GM19043 (cell line): Measurements from ENCODE around the gene SERINC3.

Experiments used
- ATAC-seq: cut with Tn5 transposase; IDR thresholded peaks from one replicate; pipeline ENCODE4 v1.9.1; 2021; ENCODE audit warnings: low read depth; ENCODE audit not compliant: unreplicated experiment

Gene SERINC3

DNA sequence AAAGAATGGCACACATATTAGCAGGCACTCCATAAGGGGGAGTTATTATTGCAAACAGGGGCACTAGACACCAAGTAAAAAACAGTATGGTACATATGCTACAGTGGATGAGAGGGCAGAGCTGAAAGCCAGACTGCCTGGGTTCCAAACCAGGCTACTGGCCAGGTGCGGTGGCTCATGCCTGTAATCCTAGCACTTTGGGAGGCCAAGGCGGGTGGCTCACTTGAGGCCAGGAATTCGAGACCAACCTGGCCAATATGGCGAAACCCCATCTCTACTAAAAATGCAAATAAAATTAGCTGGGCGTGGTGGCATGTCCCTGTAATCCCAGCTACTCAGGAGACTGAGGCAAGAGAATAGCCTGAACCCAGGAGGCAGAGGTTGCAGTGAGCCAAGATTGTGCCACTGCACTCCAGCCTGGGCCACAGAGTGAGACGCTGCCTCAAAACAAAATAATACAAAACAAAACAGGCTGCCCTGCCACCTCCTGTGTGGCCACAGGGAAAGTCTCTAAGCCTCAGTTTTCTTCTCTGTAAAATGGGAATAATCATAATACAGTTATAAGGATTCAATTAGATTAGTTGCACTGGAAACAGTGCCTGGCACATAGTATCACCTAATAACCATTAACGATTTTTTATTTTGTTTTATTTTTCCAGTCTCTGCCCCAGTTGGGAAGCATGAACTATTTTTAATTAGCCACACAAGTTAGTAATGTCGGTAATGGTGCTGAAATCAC lies 53.7 kb downstream of the SERINC3 start:
- ATAC-seq = no peak

DNA sequence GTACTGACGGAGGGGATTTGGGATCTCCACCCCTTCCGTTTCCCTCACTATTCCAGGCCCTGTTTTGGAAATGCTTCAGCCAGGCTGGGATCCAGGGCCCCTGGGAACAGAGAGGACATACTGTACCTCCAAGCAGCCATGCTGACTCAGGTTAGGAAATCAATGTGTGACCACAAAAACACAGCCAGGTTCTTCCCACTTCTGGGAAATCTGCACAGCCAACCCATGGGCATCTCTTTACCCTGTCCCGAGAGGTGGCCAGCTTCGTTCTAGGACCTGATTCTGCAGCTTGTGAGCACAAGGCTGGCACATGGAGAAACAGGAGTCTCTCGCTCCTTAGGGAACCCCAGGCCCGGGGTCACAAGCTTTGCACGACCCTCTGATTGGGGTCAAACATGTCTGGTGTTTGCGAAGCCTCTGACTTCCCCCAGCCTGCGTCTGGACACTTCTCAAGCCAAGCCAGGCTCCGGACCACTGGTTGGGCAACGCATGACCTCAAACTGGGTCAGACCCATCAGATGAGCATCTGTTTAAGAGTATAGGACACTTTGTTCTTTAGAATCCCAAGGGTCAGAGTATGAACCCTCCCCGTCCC lies 54.5 kb downstream of the SERINC3 start:
- no peak for ATAC-seq

- ATAC-seq = no peak
Observed at GRCh38 chr20:44465001-44465560, 56.8 kb downstream of the SERINC3 start.

DNA sequence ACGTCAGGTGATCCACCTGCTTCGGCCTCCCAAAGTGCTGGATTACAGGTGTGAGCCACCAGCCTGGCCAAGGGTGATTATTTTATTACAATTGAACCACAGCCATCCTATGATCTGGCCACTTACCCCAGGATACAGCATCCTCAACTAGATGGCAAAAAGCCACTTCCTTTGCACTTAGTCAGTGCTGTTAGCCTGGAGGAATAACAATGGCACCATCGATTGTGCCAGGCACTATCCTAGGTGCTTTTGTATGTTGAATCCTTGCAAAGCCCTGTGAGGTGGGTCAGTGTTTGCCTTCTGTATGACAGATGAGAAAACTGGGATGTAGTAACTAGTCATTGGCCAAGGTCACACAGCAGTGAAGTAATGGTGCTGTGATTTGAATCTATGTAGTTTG lies 57.4 kb downstream of the SERINC3 start:
- no peak for ATAC-seq

DNA sequence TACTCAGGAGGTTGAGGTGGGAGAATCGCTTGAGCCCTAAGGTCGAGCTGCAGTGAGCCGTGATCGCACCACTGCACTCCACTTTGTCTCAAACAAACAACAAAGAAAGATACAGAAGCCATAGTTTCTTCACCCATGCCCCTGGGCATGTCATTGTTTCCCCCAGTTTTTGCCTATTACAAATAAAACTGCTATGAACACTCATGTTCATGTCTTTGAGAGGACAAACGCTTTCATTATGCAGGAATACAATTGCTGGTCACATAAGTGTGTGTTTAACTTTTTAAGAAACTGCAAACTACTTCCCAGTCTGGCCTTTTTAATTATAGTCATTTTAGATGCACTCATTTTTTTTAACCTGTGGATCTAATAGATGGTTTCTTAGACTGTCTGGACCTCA lies 58.4 kb downstream of the SERINC3 start:
- no peak for ATAC-seq

- ATAC-seq = no peak
Observed at GRCh38 chr20:44461803-44462174, 60.1 kb downstream of the SERINC3 start.

GRCh38 chr20:44461142-44461802 lies 60.6 kb downstream of the SERINC3 start:
- no peak for ATAC-seq

GRCh38 chr20:44460795-44461141 lies 61.1 kb downstream of the SERINC3 start:
- ATAC-seq = no peak

- ATAC-seq = no peak
Observed at GRCh38 chr20:44459271-44459670, 62.6 kb downstream of the SERINC3 start.

DNA sequence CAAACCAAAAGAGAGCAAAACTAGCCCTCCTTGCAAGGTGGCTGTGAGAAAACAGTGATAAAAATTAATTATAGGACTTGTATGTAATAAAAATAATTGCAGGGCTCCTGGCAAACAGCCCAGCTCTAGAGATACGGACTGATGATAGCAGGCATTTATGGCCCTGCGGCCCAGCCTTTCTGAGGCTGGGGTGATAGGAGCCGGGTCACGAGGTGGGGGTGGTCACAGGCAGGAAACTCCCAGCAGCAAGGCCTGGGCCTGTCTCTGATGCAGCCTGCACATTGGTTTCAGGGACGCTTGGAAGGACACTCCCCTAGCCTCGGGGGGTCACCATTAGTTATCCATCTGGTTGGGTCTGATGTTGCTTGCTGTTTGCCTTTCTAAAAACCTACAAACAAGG lies 64.9 kb downstream of the SERINC3 start:
- ATAC-seq = no peak

DNA sequence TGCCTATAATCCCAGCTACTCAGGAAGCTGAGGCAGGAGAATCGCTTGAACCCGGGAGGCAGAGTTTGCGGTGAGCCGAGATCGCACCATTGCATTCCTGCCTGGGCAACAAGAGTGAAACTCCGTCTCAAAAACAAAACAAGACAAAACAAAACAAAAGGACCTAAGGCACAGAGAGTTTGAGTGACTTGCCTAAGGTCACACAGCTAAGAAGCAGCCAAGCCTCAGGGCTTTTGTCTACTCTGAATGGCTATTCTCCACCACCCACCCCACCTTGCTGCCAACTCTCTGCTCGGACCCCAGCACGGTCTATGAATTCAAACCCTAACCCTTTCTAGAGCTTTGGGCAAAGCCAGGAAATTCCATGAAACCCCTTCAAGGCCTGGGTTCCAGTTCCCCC lies 65.3 kb downstream of the SERINC3 start:
- no peak for ATAC-seq

DNA sequence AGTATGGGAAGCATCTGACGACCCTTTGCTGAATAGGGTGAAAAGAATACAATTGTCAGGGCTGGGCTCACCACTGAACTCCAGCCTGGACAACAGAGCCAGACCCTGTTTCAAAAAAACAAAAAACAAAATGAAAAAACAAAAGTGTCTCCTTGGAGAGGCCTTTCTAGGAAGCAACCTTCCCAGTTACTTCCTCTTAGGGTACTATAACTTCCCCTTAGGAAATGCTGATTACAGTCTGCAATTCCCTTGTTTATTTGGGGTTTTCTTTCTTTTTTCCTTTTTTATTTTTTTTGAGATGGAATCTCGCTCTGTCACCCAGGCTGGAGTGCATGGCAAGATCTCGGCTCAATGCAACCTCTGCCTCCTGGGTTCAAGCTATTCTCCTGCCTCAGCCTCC lies 66.7 kb downstream of the SERINC3 start:
- no peak for ATAC-seq

DNA sequence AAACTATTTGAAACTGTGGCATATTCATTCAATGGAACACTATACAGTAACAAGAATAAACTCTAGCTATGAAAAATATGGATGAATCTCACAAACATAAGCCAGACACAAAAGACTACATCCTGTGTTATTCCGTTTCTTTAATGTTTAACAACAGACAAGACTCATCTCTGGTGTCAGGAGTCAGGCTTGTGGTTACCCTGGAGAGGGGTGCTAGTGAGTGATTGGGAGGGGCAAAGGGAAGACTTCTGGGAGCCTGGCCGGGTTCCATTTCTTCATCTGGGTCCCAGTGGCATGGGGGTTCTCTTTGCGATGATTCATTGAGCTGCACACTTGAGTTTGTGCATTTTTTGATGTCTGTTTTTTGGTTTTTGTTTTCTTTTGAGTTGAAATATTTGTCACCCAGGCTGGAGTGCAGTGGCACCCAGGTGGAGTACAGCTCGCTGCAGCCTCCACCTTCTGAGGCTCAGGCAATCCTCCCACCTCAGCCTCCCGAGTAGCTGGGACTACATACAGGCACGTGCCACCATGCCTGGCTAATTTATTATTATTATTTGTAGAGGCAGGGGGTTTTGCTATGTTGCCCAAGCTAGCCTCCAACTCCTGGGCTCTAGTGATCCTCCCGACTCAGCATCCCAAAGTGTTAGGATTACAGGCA lies 67.4 kb downstream of the SERINC3 start:
- ATAC-seq = no peak

DNA sequence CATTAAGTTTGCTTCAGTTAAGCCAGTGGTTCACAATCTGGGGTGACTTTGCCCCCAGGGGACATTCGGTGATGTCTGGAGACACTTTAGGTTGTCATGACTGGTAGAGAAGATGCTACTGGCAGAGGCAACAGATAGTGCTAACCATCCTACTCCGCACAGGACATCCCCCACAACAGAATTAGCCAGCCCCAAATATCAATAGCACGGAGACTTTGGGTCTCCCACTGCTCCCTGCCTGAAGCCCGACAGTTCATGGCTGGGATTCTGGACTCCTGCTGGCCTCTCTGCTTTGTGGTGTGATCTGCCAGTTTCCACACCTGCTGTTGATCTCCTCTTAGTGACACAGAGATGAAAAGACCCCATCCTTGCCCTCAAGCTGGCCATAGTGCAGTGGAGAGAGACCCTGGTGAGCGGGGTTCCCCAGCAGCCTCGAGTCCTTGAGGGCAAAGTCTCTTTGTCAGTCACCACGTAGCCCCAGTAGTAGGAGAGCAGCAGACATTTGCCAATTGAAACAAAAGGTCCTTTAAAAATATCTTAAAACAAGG lies 70.9 kb downstream of the SERINC3 start:
- ATAC-seq = no peak

- ATAC-seq = no peak
Observed at GRCh38 chr20:44450281-44450889, 71.5 kb downstream of the SERINC3 start.

DNA sequence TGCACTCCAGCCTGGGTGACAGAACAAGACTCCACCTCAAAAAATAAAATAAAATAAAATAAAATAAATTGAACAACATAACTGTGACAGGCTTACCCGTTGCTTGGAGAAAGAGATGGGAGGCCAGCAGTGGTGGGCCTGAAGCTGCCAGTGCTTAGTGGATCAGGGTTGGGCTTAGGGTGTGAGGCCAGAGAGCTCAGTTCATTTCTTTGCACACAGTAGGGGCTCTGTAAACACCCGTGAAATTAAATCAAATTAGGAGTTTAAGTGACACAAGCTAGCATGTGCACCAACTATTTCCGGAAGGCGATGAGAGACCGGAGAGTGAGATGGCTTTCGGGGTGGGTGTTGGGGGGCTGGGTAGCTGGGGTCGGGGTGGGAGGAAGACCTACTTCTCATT lies 72.0 kb downstream of the SERINC3 start:
- no peak for ATAC-seq

- ATAC-seq = no peak
Observed at GRCh38 chr20:44448753-44449546, 72.9 kb downstream of the SERINC3 start.

DNA sequence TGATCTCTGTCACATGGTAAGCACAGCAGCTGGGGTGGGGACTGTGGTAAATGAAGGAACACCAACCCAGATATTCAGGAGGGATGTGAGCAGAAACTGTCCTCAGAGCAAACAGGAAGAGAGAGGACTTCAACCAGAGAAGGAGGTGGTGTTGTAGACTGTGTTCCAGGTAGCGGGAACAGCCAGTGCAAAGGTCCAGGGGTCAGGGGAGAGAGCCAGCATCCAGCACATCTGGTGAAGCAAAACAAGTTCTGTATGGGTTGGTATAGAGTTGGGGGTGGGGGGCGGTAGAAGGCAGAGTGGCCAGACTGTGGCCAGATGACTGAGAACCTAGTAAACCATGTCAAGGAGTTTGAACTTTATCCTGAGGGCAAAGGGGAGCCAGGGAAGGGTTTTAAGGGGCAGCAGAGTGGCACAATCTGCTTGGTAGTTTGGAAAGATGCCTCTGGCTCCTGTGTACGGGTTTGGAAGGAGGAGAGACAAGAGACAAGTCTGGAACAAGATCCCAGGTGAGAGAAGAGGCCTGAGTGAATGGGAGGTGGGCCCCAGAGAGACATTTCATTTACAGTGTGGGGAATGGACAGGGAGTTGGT lies 73.9 kb downstream of the SERINC3 start:
- no peak for ATAC-seq
